BLaER1 (cell line): Measurements from ENCODE around the gene STRN4.
"Not testable (repeated sequence)": the region's sequence is repeated elsewhere in the genome, so short reads cannot be mapped to it uniquely, and the experiment has no call there.

Experiments used
- H3K27ac ChIP-seq: shearing (Covaris generic); formaldehyde crosslinking; 2 replicates; pipeline ENCODE4 v1.8.1; 2022
- H3K27me3 ChIP-seq: shearing (Covaris generic); formaldehyde crosslinking; 2 replicates; pipeline ENCODE4 v1.8.1; 2022
- H3K36me3 ChIP-seq: shearing (Covaris generic); formaldehyde crosslinking; 2 replicates; pipeline ENCODE4 v1.8.1; 2022
- H3K4me1 ChIP-seq: shearing (Covaris generic); formaldehyde crosslinking; 2 replicates; pipeline ENCODE4 v1.8.1; 2022
- H3K4me2 ChIP-seq: shearing (Covaris generic); formaldehyde crosslinking; 2 replicates; pipeline ENCODE4 v1.8.1; 2022
- H3K4me3 ChIP-seq: shearing (Covaris generic); formaldehyde crosslinking; 2 replicates; pipeline ENCODE4 v1.8.1; 2022
- H3K9ac ChIP-seq: shearing (Covaris generic); formaldehyde crosslinking; 2 replicates; pipeline ENCODE4 v1.8.1; 2022
- H3K9me3 ChIP-seq: shearing (Covaris generic); formaldehyde crosslinking; 2 replicates; pipeline ENCODE4 v1.8.1; 2022
- H4K20me1 ChIP-seq: shearing (Covaris generic); formaldehyde crosslinking; 2 replicates; pipeline ENCODE4 v1.8.1; 2022
- Cebpa-rat ChIP-seq: shearing (Covaris generic); IDR thresholded peaks from 2 replicates; pipeline ENCODE4 v1.8.1; 2022

STRN4 gene

GRCh38 chr19:46786236-46787039 is 40.2 kb upstream of the STRN4 start:
- peak overlapping the region; percentile 95 for H3K27ac ChIP-seq
- H3K27me3 ChIP-seq, result no peaks in the 10 kb centered on the region
- H4K20me1 ChIP-seq, result peaks cover 68% of the 10 kb centered on the region
- peak overlapping the region; percentile 99 for H3K9ac ChIP-seq
- H3K4me2 ChIP-seq, result peak overlapping the region; percentile 92
- H3K9me3 ChIP-seq, result no peaks in the 10 kb centered on the region
- peaks cover 49% of the 10 kb centered on the region for H3K36me3 ChIP-seq
- H3K4me1 ChIP-seq, result peaks cover 63% of the 10 kb centered on the region
- TF ChIP-seq Cebpa-rat, result no peak
- peak overlapping the region; percentile 89 for H3K4me3 ChIP-seq

GRCh38 chr19:46785980-46786235 is 39.7 kb upstream of the STRN4 start:
- Histone ChIP-seq H3K4me1 (peaks cover 63% of the 10 kb centered on the region), H3K36me3 (peaks cover 54% of the 10 kb centered on the region), H4K20me1 (peaks cover 74% of the 10 kb centered on the region), H3K27me3 (no peaks in the 10 kb centered on the region), H3K27ac (peak overlapping the region; percentile 95), H3K4me2 (peak overlapping the region; percentile 92), H3K9me3 (no peaks in the 10 kb centered on the region), H3K4me3 (peak overlapping the region; percentile 89), H3K9ac (peak overlapping the region; percentile 99)
- no peak for TF ChIP-seq Cebpa-rat

- H3K4me1 ChIP-seq, result peaks cover 63% of the 10 kb centered on the region
- H3K27ac ChIP-seq, result peak overlapping the region; percentile 95
- H3K4me2 ChIP-seq, result peak overlapping the region; percentile 92
- TF ChIP-seq Cebpa-rat, result no peak
- H3K27me3 ChIP-seq, result no peaks in the 10 kb centered on the region
- peaks cover 80% of the 10 kb centered on the region for H4K20me1 ChIP-seq
- H3K36me3 ChIP-seq, result peaks cover 60% of the 10 kb centered on the region
- H3K4me3 ChIP-seq, result peak overlapping the region; percentile 89
- peak overlapping the region; percentile 99 for H3K9ac ChIP-seq
- no peaks in the 10 kb centered on the region for H3K9me3 ChIP-seq
These were observed 39.1 kb upstream of the STRN4 start for GRCh38 chr19:46785054-46785979.

GRCh38 chr19:46784262-46785053 is 38.2 kb upstream of the STRN4 start:
- Histone ChIP-seq H3K4me1 (peaks cover 63% of the 10 kb centered on the region), H3K27me3 (no peaks in the 10 kb centered on the region), H3K36me3 (peaks cover 68% of the 10 kb centered on the region), H3K9me3 (no peaks in the 10 kb centered on the region), H3K4me3 (peak overlapping the region; percentile 89), H3K4me2 (peak overlapping the region; percentile 92), H3K27ac (peak overlapping the region; percentile 95), H3K9ac (peak overlapping the region; percentile 99), H4K20me1 (peaks cover 88% of the 10 kb centered on the region)
- no peak for TF ChIP-seq Cebpa-rat

GRCh38 chr19:46783670-46784069 is 37.4 kb upstream of the STRN4 start:
- no peak for TF ChIP-seq Cebpa-rat
- H3K9me3 ChIP-seq, result no peaks in the 10 kb centered on the region
- H3K9ac ChIP-seq, result peak overlapping the region; percentile 99
- H3K4me2 ChIP-seq, result peak overlapping the region; percentile 92
- peaks cover 63% of the 10 kb centered on the region for H3K4me1 ChIP-seq
- peak overlapping the region; percentile 95 for H3K27ac ChIP-seq
- H3K36me3 ChIP-seq, result peaks cover 76% of the 10 kb centered on the region
- H3K27me3 ChIP-seq, result no peaks in the 10 kb centered on the region
- peaks cover 96% of the 10 kb centered on the region for H4K20me1 ChIP-seq
- H3K4me3 ChIP-seq, result peak overlapping the region; percentile 89

- no peak overlapping the region for H3K4me3 ChIP-seq
- no peaks in the 10 kb centered on the region for H3K27me3 ChIP-seq
- peaks cover 71% of the 10 kb centered on the region for H3K4me1 ChIP-seq
- H3K9me3 ChIP-seq, result no peaks in the 10 kb centered on the region
- peak overlapping the region; percentile 92 for H3K4me2 ChIP-seq
- TF ChIP-seq Cebpa-rat, result no peak
- peak overlapping the region; percentile 11; the same call in 1 of the 2 replicates for H3K9ac ChIP-seq
- peaks cover 100% of the 10 kb centered on the region for H4K20me1 ChIP-seq
- H3K27ac ChIP-seq, result peak overlapping the region; percentile 28
- peaks cover 88% of the 10 kb centered on the region for H3K36me3 ChIP-seq
These were observed 36.2 kb upstream of the STRN4 start for GRCh38 chr19:46782355-46783019.

- H3K4me3 ChIP-seq, H3K27ac ChIP-seq, H3K27me3 ChIP-seq, H3K9me3 ChIP-seq: not testable (repeated sequence)
- 0 out of 2 replicates have a peak overlapping the region, but pooled peaks have one; percentile 29 for H3K9ac ChIP-seq
- peaks cover 94% of the 10 kb centered on the region for H3K36me3 ChIP-seq
- H3K4me1 ChIP-seq, result peaks cover 45% of the 10 kb centered on the region
- H4K20me1 ChIP-seq, result peaks cover 96% of the 10 kb centered on the region
- peak overlapping the region; percentile 65; the same call in 1 of the 2 replicates for H3K4me2 ChIP-seq
These were observed 31.9 kb upstream of the STRN4 start for GRCh38 chr19:46777956-46778645.

- no peaks in the 10 kb centered on the region for H3K9me3 ChIP-seq
- no peak overlapping the region for H3K9ac ChIP-seq
- no peak overlapping the region for H3K27ac ChIP-seq
- H3K4me2 ChIP-seq, result no peak overlapping the region
- H4K20me1 ChIP-seq, result peaks cover 90% of the 10 kb centered on the region
- peaks cover 90% of the 10 kb centered on the region for H3K36me3 ChIP-seq
- no peak for TF ChIP-seq Cebpa-rat
- no peaks in the 10 kb centered on the region for H3K27me3 ChIP-seq
- peaks cover 36% of the 10 kb centered on the region for H3K4me1 ChIP-seq
- H3K4me3 ChIP-seq, result no peak overlapping the region
These were observed 31.0 kb upstream of the STRN4 start for GRCh38 chr19:46776927-46777911.
